GM13977 (cell line): ENCODE results near the gene DLX1.
"Not testable (repeated sequence)": the region's sequence is repeated elsewhere in the genome, so short reads cannot be mapped to it uniquely, and the experiment has no call there.

Experiments
- DNase-seq: peaks from one replicate; pipeline ENCODE4 v3.0.0; 2012; ENCODE audit warnings: low spot score
- CTCF ChIP-seq: IDR thresholded peaks from 2 replicates; pipeline ENCODE4 v1.5.1; 2012; ENCODE audit warnings: mild to moderate bottlenecking, control low read depth; ENCODE audit not compliant: insufficient read depth; ENCODE audit errors: extremely low read depth, missing control alignments
- in situ Hi-C: fragments of 300-500 bp; cut with MboI; formaldehyde crosslinking; loops from one replicate; pipeline ENCODE4 v1.12.0; 2022; ENCODE audit warnings: low sequenced_read_pairs, low pct_unique_long_range_greater_than_20kb, mixed read lengths, inconsistent platforms; ENCODE audit not compliant: unreplicated experiment

The DLX1 gene

GRCh38 chr2:172113617-172114016, 28.3 kb downstream of the DLX1 start:
- TF ChIP-seq CTCF = peak; percentile 40
- peak; percentile 31 for DNase-seq
- in situ Hi-C loops = loop anchor here (25.0 kb wide), 1 partner anchor 526 kb away; no protein-coding TSS in a partner anchor

- not testable (repeated sequence) for DNase-seq
- in situ Hi-C loops = loop anchor here (25.0 kb wide), 1 partner anchor 527 kb away; no protein-coding TSS in a partner anchor
Observed at GRCh38 chr2:172114176-172114575, 28.9 kb downstream of the DLX1 start.

GRCh38 chr2:172114579-172114978, 29.3 kb downstream of the DLX1 start:
- TF ChIP-seq CTCF = no peak
- in situ Hi-C loops = loop anchor here (25.0 kb wide), 1 partner anchor 527 kb away; no protein-coding TSS in a partner anchor
- DNase-seq = no peak

GRCh38 chr2:172116107-172116506, 30.8 kb downstream of the DLX1 start:
- no peak for TF ChIP-seq CTCF
- in situ Hi-C loops = loop anchor here (25.0 kb wide), 1 partner anchor 529 kb away; no protein-coding TSS in a partner anchor
- DNase-seq = no peak

GRCh38 chr2:172119089-172119488, 33.8 kb downstream of the DLX1 start:
- in situ Hi-C loops = loop anchor here (25.0 kb wide), 1 partner anchor 532 kb away; no protein-coding TSS in a partner anchor
- TF ChIP-seq CTCF = no peak
- DNase-seq = no peak

- no peak for DNase-seq
- no peak for TF ChIP-seq CTCF
- in situ Hi-C loops = loop anchor here (25.0 kb wide), 1 partner anchor 533 kb away; no protein-coding TSS in a partner anchor
Observed at GRCh38 chr2:172120118-172120517, 34.8 kb downstream of the DLX1 start.

GRCh38 chr2:172128484-172128883, 43.2 kb downstream of the DLX1 start:
- in situ Hi-C loops = no loop called here
- no peak for TF ChIP-seq CTCF
- no peak for DNase-seq
